HepG2 (cell line): ENCODE measurements around the gene RMDN2. TPM values are rescaled to one million over a fixed set of nuclear protein-coding genes. Genes with fewer than 3 reads are reported as not detected.

Experiments used
- CC2D1A ChIP-seq: sonication (generic); formaldehyde crosslinking; IDR thresholded peaks from 2 replicates; pipeline ENCODE4 v1.8.1; 2023; ENCODE audit warnings: mild to moderate bottlenecking, missing genetic modification reagents
- DPF2 ChIP-seq: sonication (generic); formaldehyde crosslinking; IDR thresholded peaks from 2 replicates; pipeline ENCODE4 v1.4.0; 2020; ENCODE audit warnings: mild to moderate bottlenecking, low read depth, missing genetic modification reagents, borderline replicate concordance
- GATA4 ChIP-seq: sonication (generic); IDR thresholded peaks from 2 replicates; pipeline ENCODE4 v1.6.1; 2016; ENCODE audit warnings: antibody characterized with exemption, low read depth, borderline replicate concordance
- HIVEP1 ChIP-seq: sonication (generic); formaldehyde crosslinking; IDR thresholded peaks from 2 replicates; pipeline ENCODE4 v1.4.0; 2020; ENCODE audit warnings: mild to moderate bottlenecking, missing genetic modification reagents
- HNF4G ChIP-seq, 2 experiments: sonication (generic) in 1 of 2; formaldehyde crosslinking in 1 of 2; IDR thresholded peaks; 2 replicates each; pipeline versions ENCODE4 v1.4.0 to v1.6.1; 2011 to 2020; ENCODE audit warnings: borderline replicate concordance in 2 of 2, low read depth in 2 of 2, mild to moderate bottlenecking in 2 of 2, low read length in 1 of 2, missing genetic modification reagents in 1 of 2, moderate library complexity in 1 of 2
- ISL2 ChIP-seq: sonication (generic); formaldehyde crosslinking; IDR thresholded peaks from 2 replicates; pipeline ENCODE4 v1.5.0; 2020; ENCODE audit warnings: missing genetic modification reagents
- KDM4B ChIP-seq: sonication (generic); formaldehyde crosslinking; IDR thresholded peaks from 2 replicates; pipeline ENCODE4 v1.4.0; 2020; ENCODE audit warnings: missing genetic modification reagents
- MEIS2 ChIP-seq: sonication (generic); formaldehyde crosslinking; IDR thresholded peaks from 2 replicates; pipeline ENCODE4 v1.9.0; 2021; ENCODE audit warnings: mild to moderate bottlenecking, missing genetic modification reagents
- NFYB ChIP-seq: sonication (generic); formaldehyde crosslinking; IDR thresholded peaks from 2 replicates; pipeline ENCODE4 v1.4.0; 2020; ENCODE audit warnings: missing genetic modification reagents
- NFYC ChIP-seq: IDR thresholded peaks from 2 replicates; pipeline ENCODE4 v1.6.1; 2016; ENCODE audit warnings: missing genetic modification reagents, missing compliant biosample characterization
- PRMT3 ChIP-seq: sonication (generic); formaldehyde crosslinking; IDR thresholded peaks from 2 replicates; pipeline ENCODE4 v1.8.1; 2022; ENCODE audit warnings: low read depth, mild to moderate bottlenecking, moderate library complexity, missing genetic modification reagents, borderline replicate concordance
- SIX1 ChIP-seq: sonication (generic); formaldehyde crosslinking; IDR thresholded peaks from 2 replicates; pipeline ENCODE4 v1.4.0; 2020; ENCODE audit warnings: missing genetic modification reagents, borderline replicate concordance
- ZKSCAN8 ChIP-seq: IDR thresholded peaks from 2 replicates; pipeline ENCODE4 v1.6.1; 2016; ENCODE audit warnings: borderline replicate concordance, missing genetic modification reagents, missing compliant biosample characterization
- ZNF260 ChIP-seq: sonication (generic); formaldehyde crosslinking; IDR thresholded peaks from 2 replicates; pipeline ENCODE4 v1.4.0; 2020; ENCODE audit warnings: missing genetic modification reagents, low read depth, mild to moderate bottlenecking, borderline replicate concordance
- ZNF75D ChIP-seq: sonication (generic); formaldehyde crosslinking; IDR thresholded peaks from 2 replicates; pipeline ENCODE4 v1.8.1; 2023; ENCODE audit warnings: missing genetic modification reagents, mild to moderate bottlenecking, borderline replicate concordance
- ZNF788 ChIP-seq: sonication (generic); formaldehyde crosslinking; IDR thresholded peaks from 2 replicates; pipeline ENCODE4 v1.5.0; 2020; ENCODE audit warnings: mild to moderate bottlenecking, missing genetic modification reagents, borderline replicate concordance
- polyA plus RNA-seq, 8 experiments: library from polyadenylated mRNA; depleted of rRNA in 3 of 8; stranded (reverse) in 7 of 8; unstranded in 1 of 8; fragments of >200 nt; fragmentation: Illumina TruSeq in 4 of 8; extraction: Trizol in 4 of 8; gene quantifications; 2 replicates each; pipeline versions ENCODE4 v1.2.1 to v1.2.3, GENCODE V29; 2011 to 2016; ENCODE audit warnings: low read depth in 4 of 8, missing spikeins in 1 of 8, mixed read lengths in 1 of 8; ENCODE audit not compliant: insufficient read depth in 1 of 8
- total RNA-seq, 5 experiments: library from RNA; depleted of rRNA; stranded (reverse); fragments of >200 nt; fragmentation: Illumina TruSeq; extraction: Trizol; gene quantifications; 2 replicates each; pipeline ENCODE4 v1.2.3, GENCODE V29; 2016; ENCODE audit warnings: low read depth in 1 of 5
- TF ChIP-seq, protein P1 (sequence below): sonication (generic); formaldehyde crosslinking; IDR thresholded peaks from 2 replicates; pipeline ENCODE4 v1.4.0; 2020; ENCODE audit warnings: missing genetic modification reagents, borderline replicate concordance
- TF ChIP-seq, protein P2 (sequence below): sonication (generic); formaldehyde crosslinking; IDR thresholded peaks from 2 replicates; pipeline ENCODE4 v1.4.0; 2020; ENCODE audit warnings: mild to moderate bottlenecking, low read depth, missing genetic modification reagents
- TF ChIP-seq, protein P3 (sequence below): sonication (generic); IDR thresholded peaks from 2 replicates; pipeline ENCODE4 v1.6.1; 2016; ENCODE audit warnings: low read depth, borderline replicate concordance
- TF ChIP-seq, protein P4 (sequence below): sonication (generic); formaldehyde crosslinking; IDR thresholded peaks from 2 replicates; pipeline ENCODE4 v1.4.0; 2020; ENCODE audit warnings: low read depth, missing genetic modification reagents

Gene RMDN2
- total and polyA plus RNA-seq, 2 of the 13 experiments (the other 11 are each of a cell fraction or from before 2014, with no cell fraction given) = 2.3 to 8.9 TPM

DNA sequence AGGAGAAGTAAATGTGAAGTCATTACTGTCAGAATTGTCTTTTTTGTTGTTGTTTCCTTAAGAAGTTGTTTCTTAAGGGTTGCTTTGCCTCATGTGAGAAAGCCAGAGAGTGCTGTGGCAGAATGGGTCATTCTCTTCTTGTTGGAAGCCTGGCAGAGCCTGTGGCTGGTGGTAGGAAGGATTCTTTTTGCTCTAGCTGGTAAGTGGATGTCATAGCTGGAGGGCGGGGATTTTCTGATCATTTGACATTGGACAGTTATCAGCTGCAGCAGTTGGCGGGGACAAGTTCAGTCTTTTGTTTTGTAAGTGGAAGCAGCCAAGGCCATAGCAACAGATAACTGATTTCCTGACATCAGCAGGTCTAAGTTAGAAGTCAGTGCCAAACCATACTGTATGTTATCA, 5.5 kb upstream of the RMDN2 start (continued):
- TF ChIP-seq SIX1 (peak; percentile 13; the same call in 1 of the 2 replicates), HIVEP1 (CRISPR knock-in tag) (no peak), KDM4B (CRISPR knock-in tag) (no peak), GATA4 (0 out of 2 replicates have a peak, but pooled peaks have one; percentile 61), ZNF788 (CRISPR knock-in tag) (no peak; the same call in 1 of the 2 replicates), NFYC (CRISPR knock-in tag) (no peak), DPF2 (CRISPR knock-in tag) (peak; percentile 68; the same call in 1 of the 2 replicates), HNF4G (IDR thresholded peaks at IDR 0.05; ENCODE audit: borderline replicate concordance, low read depth, low read length) (peak; percentile 41; the same call in 1 of the 2 replicates), HNF4G (CRISPR knock-in tag; IDR thresholded peaks at IDR 0.05; ENCODE audit: borderline replicate concordance, low read depth) (no peak), MEIS2 (peak; percentile 66; the same call in 1 of the 2 replicates), ZNF260 (no peak), NFYB (CRISPR knock-in tag) (peak; percentile 34; the same call in 1 of the 2 replicates), PRMT3 (CRISPR knock-in tag) (no peak), ISL2 (CRISPR knock-in tag) (0 out of 2 replicates have a peak, but pooled peaks have one; percentile 39), CC2D1A (0 out of 2 replicates have a peak, but pooled peaks have one; percentile 58), ZKSCAN8 (0 out of 2 replicates have a peak, but pooled peaks have one; percentile 23), ZNF75D (CRISPR knock-in tag) (no peak)
- TF ChIP-seq, protein P1, sequence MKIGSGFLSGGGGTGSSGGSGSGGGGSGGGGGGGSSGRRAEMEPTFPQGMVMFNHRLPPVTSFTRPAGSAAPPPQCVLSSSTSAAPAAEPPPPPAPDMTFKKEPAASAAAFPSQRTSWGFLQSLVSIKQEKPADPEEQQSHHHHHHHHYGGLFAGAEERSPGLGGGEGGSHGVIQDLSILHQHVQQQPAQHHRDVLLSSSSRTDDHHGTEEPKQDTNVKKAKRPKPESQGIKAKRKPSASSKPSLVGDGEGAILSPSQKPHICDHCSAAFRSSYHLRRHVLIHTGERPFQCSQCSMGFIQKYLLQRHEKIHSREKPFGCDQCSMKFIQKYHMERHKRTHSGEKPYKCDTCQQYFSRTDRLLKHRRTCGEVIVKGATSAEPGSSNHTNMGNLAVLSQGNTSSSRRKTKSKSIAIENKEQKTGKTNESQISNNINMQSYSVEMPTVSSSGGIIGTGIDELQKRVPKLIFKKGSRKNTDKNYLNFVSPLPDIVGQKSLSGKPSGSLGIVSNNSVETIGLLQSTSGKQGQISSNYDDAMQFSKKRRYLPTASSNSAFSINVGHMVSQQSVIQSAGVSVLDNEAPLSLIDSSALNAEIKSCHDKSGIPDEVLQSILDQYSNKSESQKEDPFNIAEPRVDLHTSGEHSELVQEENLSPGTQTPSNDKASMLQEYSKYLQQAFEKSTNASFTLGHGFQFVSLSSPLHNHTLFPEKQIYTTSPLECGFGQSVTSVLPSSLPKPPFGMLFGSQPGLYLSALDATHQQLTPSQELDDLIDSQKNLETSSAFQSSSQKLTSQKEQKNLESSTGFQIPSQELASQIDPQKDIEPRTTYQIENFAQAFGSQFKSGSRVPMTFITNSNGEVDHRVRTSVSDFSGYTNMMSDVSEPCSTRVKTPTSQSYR (CRISPR knock-in tag) = no peak
- TF ChIP-seq, protein P2, sequence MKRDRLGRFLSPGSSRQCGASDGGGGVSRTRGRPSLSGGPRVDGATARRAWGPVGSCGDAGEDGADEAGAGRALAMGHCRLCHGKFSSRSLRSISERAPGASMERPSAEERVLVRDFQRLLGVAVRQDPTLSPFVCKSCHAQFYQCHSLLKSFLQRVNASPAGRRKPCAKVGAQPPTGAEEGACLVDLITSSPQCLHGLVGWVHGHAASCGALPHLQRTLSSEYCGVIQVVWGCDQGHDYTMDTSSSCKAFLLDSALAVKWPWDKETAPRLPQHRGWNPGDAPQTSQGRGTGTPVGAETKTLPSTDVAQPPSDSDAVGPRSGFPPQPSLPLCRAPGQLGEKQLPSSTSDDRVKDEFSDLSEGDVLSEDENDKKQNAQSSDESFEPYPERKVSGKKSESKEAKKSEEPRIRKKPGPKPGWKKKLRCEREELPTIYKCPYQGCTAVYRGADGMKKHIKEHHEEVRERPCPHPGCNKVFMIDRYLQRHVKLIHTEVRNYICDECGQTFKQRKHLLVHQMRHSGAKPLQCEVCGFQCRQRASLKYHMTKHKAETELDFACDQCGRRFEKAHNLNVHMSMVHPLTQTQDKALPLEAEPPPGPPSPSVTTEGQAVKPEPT = no peak
- TF ChIP-seq, protein P3, sequence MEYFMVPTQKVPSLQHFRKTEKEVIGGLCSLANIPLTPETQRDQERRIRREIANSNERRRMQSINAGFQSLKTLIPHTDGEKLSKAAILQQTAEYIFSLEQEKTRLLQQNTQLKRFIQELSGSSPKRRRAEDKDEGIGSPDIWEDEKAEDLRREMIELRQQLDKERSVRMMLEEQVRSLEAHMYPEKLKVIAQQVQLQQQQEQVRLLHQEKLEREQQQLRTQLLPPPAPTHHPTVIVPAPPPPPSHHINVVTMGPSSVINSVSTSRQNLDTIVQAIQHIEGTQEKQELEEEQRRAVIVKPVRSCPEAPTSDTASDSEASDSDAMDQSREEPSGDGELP = peak; percentile 92
- TF ChIP-seq, protein P4, sequence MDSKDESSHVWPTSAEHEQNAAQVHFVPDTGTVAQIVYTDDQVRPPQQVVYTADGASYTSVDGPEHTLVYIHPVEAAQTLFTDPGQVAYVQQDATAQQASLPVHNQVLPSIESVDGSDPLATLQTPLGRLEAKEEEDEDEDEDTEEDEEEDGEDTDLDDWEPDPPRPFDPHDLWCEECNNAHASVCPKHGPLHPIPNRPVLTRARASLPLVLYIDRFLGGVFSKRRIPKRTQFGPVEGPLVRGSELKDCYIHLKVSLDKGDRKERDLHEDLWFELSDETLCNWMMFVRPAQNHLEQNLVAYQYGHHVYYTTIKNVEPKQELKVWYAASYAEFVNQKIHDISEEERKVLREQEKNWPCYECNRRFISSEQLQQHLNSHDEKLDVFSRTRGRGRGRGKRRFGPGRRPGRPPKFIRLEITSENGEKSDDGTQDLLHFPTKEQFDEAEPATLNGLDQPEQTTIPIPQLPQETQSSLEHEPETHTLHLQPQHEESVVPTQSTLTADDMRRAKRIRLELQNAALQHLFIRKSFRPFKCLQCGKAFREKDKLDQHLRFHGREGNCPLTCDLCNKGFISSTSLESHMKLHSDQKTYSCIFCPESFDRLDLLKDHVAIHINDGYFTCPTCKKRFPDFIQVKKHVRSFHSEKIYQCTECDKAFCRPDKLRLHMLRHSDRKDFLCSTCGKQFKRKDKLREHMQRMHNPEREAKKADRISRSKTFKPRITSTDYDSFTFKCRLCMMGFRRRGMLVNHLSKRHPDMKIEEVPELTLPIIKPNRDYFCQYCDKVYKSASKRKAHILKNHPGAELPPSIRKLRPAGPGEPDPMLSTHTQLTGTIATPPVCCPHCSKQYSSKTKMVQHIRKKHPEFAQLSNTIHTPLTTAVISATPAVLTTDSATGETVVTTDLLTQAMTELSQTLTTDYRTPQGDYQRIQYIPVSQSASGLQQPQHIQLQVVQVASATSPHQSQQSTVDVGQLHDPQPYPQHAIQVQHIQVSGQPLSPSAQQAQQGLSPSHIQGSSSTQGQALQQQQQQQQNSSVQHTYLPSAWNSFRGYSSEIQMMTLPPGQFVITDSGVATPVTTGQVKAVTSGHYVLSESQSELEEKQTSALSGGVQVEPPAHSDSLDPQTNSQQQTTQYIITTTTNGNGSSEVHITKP (CRISPR knock-in tag) = no peak
